GDM1 (cell line): ENCODE data around the gene PDSS2.
"Not testable (repeated sequence)": the region's sequence is repeated elsewhere in the genome, so short reads cannot be mapped to it uniquely, and the experiment has no call there.

ENCODE experiments used
- DNase-seq: peaks from one replicate; lab custom pipeline; 2025; lab: John Stamatoyannopoulos, UW

Gene PDSS2

GRCh38 chr6:107473660-107474059 lies 14.3 kb upstream of the PDSS2 start:
- DNase-seq, result no peak

DNA sequence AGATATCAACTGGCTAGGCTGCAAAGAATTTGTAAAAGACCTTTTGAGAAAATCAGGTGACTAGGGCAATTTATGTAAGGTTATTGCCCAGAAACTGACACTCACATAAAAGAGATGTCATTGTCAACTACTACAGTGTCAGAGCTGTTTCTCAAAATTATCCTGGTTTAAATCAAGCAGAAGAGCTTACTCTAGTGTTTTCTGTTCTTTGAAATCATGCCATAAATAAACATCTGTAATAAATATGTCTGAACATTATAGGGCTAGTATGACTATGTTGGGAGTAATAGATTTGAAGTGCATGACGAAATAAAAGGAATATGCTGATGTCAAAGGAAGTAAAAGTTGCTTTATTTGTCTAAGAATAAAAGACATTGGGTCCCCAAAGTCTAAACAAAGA lies 11.0 kb upstream of the PDSS2 start:
- DNase-seq, result no peak

GRCh38 chr6:107466062-107466461 lies 6.7 kb upstream of the PDSS2 start:
- no peak for DNase-seq

GRCh38 chr6:107460083-107460631 lies 793 bp upstream of the PDSS2 start:
- DNase-seq, result peak; percentile 53

DNA sequence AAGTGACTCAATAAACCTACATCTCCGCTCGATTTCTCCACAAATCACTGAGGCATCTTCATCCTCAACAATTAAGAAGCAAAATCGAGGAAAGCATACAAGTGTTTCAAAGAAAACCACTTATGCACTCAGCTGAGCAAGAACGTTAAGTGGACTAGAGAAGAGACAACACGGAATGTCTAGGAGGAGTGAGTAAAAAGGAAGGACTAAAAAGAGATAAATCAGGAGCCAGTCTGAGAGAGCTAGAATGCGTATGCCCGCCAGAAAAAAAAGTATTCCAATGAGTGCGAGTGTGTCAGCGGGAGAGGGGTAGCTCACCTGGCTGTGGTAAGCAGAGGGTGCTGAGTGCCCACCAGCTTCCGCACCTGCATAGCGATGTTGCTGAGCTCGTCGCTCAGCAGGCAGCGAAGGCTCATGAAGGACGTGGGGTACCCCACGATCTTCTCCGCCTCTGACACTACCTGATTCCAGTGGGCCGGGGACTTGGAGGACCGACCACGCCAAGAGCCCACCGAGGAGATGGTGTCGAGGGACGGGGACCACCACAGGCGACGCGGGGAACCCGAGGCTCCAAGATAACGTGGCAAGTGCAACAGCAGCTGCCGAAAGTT lies 587 bp downstream of the PDSS2 start:
- peak; percentile 21 for DNase-seq

GRCh38 chr6:107448776-107449175 lies 10.6 kb downstream of the PDSS2 start:
- DNase-seq, result no peak

DNA sequence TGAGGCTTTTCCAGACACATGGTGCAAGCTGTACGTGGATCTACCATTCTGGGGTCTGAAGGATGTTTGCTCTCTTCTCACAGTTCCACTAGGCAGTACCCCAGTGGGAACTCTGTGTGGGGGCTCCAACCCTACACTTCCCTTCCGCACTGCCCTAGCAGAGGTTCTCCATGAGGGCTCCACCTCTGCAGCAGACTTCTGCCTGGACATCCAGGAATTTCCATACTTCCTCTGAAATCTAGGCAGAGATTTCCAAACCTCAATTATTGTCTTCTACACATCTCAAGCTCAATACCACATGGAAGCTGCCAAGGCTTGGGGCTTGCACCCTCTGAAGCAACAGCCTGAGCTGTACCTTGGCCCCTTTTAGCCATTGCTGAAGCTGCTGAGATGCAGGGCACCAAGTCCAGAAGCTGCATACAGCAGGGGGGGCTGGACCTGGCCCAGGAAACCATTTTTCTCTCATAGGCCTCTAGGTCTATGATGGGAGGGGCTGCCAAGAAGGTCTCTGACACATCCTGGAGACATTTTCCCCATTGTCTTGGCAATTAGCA lies 11.6 kb downstream of the PDSS2 start:
- no peak for DNase-seq

GRCh38 chr6:107444277-107444676 lies 15.1 kb downstream of the PDSS2 start:
- DNase-seq, result no peak

DNA sequence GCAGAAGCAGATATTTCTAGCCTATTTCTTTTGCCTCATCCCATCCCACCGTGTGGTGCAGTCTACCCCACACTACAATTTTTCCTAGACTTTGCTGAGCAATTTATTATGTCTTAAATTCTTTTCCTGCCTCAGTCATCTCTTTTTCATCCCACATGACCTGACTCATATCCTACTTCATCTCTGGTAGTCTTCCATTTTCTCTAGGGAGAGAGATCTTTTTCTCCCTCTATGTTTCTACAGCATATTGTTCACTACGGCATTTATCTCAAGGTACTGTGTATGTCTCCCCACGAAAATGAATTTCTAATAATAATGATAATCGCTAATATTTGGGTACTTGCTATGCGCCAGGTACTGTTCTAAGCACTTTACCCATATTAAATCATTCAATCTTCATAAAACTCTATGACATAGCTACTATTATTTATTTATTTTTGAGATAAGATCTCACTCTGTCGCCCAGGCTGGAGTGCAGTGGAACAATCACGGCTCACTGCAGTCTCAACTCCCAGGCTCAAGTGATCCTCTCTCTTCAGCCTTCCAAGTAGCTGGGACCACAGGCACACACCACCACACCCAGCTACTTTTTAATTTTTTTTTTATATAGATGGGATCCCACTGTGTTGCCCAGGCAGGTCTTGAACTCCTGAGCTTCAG lies 15.6 kb downstream of the PDSS2 start:
- no peak for DNase-seq

DNA sequence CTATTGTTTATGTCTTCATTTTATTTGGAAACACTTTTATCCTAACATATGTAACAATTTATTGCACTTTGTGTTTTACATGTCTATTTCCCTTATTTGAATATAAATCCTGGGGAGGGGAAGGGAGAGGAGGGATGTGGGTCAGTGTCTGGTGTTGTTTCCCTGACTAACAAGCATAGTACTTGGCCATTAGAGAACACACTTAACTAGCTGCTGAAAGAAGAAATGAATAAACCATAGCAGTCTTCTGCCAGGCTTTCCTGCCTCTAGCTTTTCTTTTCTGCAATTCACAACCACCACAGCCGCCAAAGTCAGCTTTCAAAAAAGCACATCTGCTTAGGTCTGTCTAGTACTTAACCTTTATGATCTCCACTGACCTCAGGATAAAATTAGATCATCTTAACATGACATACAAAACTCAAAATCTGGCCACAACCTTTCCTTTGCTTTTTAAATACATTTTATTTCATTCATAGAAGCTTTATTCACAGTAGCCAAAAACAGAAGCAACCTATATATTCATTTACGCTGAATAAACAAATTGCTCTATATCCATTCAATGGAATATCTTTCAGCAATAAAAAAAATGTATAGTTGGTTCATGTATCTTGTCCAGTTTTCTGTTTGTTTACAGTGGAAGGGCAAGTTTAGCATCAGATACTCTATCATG lies 16.3 kb downstream of the PDSS2 start:
- DNase-seq, result no peak

- no peak for DNase-seq
Observed at GRCh38 chr6:107441682-107442081, 17.7 kb downstream of the PDSS2 start.

- DNase-seq, result no peak
Observed at GRCh38 chr6:107440936-107441335, 18.4 kb downstream of the PDSS2 start.

GRCh38 chr6:107439406-107439805 lies 20.0 kb downstream of the PDSS2 start:
- no peak for DNase-seq

DNA sequence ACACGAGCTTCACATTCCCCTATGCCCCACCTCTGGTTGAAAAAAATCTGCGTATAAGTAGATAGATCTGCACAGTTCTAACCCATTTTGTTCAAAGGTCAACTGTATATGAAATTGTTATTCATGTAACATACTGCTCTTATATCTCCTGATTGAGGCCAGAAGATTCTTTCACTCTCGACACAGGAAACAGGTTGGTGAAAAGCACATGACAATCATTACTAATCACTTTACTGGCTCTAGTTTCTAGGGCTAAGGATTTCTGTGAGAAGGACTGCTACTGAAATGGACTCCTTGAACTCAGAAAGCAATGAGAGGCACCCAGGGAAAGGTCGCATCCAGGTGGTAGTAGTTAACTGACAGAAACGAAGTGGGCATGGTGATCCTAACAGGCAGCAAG lies 21.7 kb downstream of the PDSS2 start:
- no peak for DNase-seq

- no peak for DNase-seq
Observed at GRCh38 chr6:107436881-107437280, 22.5 kb downstream of the PDSS2 start.

GRCh38 chr6:107435798-107436197 lies 23.6 kb downstream of the PDSS2 start:
- no peak for DNase-seq

DNA sequence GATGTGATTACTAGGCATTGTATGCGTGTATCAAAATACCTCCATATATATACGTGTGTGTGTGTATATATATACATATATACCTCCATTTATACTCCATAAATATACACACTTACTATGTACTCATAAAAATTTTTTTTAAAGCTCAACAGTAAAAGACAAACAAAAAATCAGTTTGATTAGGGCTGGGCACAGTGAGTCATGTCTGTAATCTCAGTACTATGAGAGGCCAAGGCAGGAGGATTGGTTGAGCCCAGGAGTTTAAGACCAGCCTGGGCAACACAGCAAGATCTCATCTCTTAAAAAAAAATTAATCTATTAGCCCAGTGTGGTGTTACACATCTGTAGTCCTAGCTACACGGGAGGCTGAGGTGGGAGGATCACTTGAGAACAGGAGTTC lies 24.6 kb downstream of the PDSS2 start:
- no peak for DNase-seq

- DNase-seq, result not testable (repeated sequence)
Observed at GRCh38 chr6:107425951-107426350, 33.4 kb downstream of the PDSS2 start.

GRCh38 chr6:107423474-107423990 lies 35.8 kb downstream of the PDSS2 start:
- DNase-seq, result no peak

DNA sequence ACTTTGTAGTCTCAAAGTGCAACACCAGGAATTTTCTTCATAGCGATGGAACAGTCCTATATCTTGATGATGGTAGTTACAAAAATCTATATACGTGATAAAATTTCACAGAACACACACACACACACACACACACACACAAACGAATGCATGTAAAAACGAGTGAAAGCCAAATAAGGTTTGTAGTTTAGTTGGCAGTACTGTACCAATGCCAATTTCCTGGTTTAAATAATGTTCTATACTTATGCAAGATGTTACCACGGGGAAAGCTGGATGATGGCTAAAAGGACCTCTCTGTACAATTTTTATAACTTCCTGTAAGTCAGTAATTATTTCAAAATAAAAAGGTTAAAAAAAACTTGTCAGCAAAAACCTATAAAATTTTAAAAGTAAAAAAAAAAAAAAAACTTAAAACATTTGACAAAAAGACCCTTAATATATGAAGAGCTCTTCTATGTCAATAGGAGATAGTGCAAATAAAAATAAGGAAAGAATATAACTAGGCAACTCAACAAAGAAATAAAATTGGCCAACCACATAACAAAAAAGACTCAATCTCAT lies 37.6 kb downstream of the PDSS2 start:
- no peak for DNase-seq

DNA sequence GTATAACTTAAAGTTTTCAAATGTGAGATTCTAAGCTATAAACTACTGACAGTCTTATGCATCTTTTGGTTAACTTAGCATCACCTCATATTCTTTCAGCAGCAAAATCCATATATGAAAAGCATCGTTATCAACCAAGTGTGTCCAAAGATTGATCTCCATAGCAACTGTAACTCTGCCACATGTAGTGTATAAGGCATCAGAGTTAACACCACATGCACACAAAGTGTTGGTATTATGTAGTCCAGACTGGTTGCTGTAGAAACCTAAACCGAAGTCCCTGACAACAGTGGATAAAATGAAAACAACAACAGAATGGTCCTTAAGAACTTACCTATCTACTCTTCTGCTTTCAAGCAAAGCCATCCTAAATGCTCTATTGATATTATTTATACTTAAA lies 39.6 kb downstream of the PDSS2 start:
- no peak for DNase-seq

GRCh38 chr6:107418118-107418517 lies 41.2 kb downstream of the PDSS2 start:
- no peak for DNase-seq
